ENCODE measurements around the gene CCDC167.

DNA sequence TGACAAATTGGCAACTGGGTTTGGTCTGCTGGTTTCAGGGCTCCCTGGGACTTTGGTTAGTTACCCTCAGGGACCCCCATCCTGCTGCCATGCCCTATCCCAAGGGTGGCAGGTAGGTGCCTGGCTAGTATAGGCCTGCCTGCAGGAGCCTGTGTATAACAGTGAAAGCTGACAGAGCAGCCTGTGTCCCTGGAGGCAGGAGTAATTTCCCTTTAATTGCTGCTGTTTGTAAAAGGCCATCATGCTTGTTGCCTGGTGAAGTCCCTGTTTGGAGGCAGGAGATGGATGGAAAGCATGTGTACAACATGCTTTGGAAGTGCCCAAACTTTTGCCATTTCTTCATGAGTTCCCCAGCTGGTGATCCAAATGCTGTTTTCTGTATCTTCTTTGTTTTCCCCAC lies 36.6 kb downstream of the CCDC167 start:
- TF ChIP-seq, protein P1, sequence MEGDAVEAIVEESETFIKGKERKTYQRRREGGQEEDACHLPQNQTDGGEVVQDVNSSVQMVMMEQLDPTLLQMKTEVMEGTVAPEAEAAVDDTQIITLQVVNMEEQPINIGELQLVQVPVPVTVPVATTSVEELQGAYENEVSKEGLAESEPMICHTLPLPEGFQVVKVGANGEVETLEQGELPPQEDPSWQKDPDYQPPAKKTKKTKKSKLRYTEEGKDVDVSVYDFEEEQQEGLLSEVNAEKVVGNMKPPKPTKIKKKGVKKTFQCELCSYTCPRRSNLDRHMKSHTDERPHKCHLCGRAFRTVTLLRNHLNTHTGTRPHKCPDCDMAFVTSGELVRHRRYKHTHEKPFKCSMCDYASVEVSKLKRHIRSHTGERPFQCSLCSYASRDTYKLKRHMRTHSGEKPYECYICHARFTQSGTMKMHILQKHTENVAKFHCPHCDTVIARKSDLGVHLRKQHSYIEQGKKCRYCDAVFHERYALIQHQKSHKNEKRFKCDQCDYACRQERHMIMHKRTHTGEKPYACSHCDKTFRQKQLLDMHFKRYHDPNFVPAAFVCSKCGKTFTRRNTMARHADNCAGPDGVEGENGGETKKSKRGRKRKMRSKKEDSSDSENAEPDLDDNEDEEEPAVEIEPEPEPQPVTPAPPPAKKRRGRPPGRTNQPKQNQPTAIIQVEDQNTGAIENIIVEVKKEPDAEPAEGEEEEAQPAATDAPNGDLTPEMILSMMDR (IDR thresholded peaks at IDR 0.05; ENCODE audit: poor library complexity, severe bottlenecking), result no peak
- TF ChIP-seq EZH2 (IDR thresholded peaks at IDR 0.05; ENCODE audit: borderline replicate concordance, insufficient read depth, low read length, poor library complexity, severe bottlenecking) (no peak), MXI1 (conservative IDR thresholded peaks at IDR 0.05; ENCODE audit: poor library complexity, severe bottlenecking) (no peak)

Data from neural cell (in vitro differentiated cells).